Globus pallidus (tissue), 1 donor: Measurements from ENCODE around the gene SPCS2.
A peak's percentile ranks its signal among the peaks of the same experiment; 100 is the strongest.

Experiments
- DNase-seq: peaks from one replicate; pipeline ENCODE4 v3.0.0-alpha.2; 2015; ENCODE audit warnings: low spot score

SPCS2 gene

DNA sequence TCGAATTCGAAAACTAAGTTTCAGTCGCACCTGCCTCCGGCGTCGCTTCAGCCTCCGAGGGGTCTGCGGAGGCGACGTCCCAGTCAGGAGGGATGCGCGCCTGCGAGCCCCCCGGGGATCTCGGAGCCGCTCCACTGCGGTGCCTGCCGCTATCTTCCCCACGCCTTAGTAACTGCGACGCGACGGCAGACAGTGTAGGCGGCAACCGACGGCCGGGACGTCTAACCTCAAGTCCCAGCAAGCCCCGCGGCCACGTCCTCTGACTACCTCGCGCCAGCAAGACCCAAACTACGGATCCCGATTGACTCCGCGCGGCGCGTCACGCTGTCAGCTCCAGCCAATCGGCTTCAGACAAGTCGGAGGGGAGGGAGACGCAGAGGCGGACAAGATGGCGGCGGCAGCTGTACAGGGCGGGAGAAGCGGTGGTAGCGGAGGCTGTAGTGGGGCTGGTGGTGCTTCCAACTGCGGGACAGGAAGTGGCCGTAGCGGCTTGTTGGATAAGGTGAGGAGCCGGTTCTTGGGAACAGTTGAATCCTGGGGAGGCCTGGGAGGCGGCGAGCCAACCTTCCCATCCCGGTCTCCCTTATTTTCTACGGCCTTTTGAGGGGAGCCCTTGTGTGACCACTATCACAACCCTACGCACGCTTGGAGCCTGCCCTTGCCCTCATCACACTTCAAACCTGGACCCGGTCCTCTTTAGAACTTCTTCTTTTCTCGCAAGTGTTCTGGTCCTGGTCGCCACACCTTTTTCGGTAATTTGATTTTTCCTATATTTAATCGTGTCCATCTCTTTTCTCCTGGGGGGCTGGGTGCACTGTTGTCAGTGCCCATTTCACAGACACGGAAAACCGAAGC lies at the start of gene SPCS2, which contains the start of gene XRRA1:
SPCS2 (plus strand) TSS at position 369 of the 855 bp plus-strand sequence; CDS start at position 389, 20 bp downstream.
XRRA1 (minus strand) TSS at position 194 of the 855 bp plus-strand sequence. CDS start 8,213 bp downstream, outside the sequence.
- peak; percentile 98 for DNase-seq

GRCh38 chr11:74902342-74902741 lies 46.7 kb upstream of the SPCS2 start:
- no peak for DNase-seq

- DNase-seq: no peak
Observed at GRCh38 chr11:74905326-74905725, 43.7 kb upstream of the SPCS2 start.

DNA sequence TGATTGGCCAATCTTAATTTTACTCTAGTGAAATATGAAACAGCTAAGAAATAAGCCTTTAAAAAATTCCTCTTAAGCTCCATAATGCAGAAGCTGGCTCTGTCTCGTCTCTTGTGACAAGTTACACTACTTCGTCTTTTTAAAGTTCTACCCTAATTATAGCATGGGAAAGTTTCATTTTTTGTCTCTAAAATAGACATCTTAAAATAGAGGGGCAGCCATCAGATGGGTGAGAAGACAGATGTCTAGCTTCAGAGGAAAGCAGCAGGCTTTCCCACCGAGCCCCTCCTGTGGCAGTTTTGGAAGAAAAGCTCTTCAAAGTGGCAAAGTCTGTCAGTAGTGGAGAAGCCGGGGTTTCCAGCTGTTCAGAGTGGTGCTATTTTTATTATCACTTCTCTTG lies 39.7 kb upstream of the SPCS2 start:
- no peak for DNase-seq

GRCh38 chr11:74909812-74910211 lies 39.3 kb upstream of the SPCS2 start:
- DNase-seq: no peak

- DNase-seq: no peak
Observed at GRCh38 chr11:74923125-74923524, 25.9 kb upstream of the SPCS2 start.

- DNase-seq: no peak
Observed at GRCh38 chr11:74925281-74925680, 23.8 kb upstream of the SPCS2 start.

- DNase-seq: no peak
Observed at GRCh38 chr11:74926304-74927030, 22.6 kb upstream of the SPCS2 start.

DNA sequence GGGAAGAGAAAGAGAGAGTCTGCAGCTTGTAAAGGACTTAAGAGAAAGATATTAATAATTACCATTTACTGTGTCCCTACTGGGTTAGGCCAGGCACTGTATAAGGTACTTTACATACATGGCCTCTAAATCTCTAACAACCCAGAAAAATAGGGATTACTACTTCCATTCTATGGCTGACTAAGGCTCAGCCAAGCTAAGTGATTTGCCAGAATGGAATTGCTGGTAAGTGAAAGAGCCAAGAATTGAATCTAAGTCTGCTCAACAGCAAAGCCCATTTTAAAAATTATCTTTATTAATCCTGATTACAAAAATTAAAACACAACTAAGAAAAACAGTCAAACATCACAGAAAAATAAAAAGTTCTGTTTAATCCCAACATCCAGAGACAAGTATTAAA lies 21.6 kb upstream of the SPCS2 start:
- DNase-seq: no peak

DNA sequence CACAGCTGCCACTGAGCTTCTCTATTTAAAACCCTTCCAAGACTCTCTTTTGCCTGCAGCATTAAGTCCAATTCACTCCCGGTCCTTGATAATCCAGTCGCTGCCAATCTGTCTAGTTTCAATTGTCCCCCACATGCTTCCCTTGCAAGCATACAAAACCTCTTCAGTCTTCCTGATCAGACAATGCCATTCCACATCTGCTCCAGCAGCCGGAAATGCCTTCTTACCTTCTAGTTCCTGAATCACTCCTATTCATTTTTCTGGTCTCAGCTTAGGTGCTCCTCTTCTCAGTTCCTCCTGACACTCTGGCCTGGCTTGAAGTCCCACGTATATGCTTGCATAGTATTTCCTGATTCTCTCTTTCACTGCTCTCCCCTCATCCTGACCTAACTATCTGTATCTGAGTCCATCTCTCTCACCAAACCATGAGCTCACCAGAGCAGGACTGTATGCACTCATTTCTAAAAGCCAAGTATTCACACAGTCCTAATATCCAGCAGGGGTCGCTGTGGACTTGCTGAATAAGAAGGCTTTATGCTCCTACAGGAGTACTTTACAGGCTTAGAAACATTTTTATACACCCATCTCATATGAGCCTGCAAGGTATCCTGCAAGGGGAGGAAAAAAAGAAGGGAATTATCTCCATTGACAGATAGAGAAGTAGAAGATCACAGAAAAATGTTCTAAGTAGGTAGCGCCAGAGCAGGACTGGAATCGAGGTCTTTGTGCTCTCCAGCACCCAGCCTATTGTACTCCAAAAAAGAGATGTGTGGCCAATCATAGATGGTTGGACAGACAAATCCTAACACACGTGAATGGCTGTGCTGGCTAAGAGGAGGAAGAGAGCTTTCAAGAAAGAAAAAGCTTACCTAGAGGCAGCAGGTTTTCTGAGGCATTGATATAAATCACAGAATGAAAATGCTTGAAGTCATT lies 19.4 kb upstream of the SPCS2 start:
- DNase-seq: peak; percentile 86

GRCh38 chr11:74932169-74932568 lies 16.9 kb upstream of the SPCS2 start:
- no peak for DNase-seq

GRCh38 chr11:74932797-74933196 lies 16.3 kb upstream of the SPCS2 start:
- no peak for DNase-seq

DNA sequence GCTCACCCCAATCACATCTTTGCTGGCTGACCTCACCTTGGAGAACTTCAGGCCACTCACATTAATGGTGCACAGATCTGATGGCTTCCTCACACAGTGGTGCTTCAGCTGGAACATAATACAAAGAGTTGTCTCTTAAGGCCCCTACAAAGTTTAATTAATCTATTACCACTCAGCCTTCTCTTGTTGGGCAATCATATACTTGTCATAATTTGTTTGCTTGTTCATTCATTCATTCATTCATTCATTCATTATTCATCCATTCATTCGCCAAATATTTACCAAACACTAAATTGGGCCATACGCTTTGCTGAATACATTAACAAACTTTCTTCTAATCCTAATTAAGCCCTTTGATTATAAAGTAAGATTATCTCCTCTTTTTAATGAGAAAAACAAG lies 15.3 kb upstream of the SPCS2 start:
- DNase-seq: no peak

DNA sequence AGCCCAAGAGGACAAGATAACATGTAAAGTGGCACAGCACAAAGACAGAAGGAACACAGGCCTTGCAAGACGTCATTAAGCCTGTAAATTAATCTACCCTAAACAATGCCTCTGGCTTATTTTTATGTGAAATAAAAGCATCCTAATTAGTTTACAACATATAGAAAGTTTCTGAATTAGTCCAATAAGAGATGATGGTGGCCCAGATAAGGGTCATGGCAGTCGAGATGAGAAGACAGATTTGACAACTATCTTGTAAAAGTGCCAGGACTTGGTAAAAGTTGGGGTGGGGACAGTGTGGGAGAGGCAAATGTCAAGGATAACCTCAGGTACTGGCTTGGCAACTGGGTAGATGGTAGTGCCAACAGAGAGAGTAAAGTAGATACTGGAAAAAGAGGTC lies 13.8 kb upstream of the SPCS2 start:
- no peak for DNase-seq

- DNase-seq: no peak
Observed at GRCh38 chr11:74936087-74936486, 13.0 kb upstream of the SPCS2 start.

GRCh38 chr11:74936976-74937375 lies 12.1 kb upstream of the SPCS2 start:
- DNase-seq: no peak

GRCh38 chr11:74937696-74938475 lies 11.2 kb upstream of the SPCS2 start:
- DNase-seq: no peak

GRCh38 chr11:74941492-74941891 lies 7.6 kb upstream of the SPCS2 start:
- DNase-seq: no peak

DNA sequence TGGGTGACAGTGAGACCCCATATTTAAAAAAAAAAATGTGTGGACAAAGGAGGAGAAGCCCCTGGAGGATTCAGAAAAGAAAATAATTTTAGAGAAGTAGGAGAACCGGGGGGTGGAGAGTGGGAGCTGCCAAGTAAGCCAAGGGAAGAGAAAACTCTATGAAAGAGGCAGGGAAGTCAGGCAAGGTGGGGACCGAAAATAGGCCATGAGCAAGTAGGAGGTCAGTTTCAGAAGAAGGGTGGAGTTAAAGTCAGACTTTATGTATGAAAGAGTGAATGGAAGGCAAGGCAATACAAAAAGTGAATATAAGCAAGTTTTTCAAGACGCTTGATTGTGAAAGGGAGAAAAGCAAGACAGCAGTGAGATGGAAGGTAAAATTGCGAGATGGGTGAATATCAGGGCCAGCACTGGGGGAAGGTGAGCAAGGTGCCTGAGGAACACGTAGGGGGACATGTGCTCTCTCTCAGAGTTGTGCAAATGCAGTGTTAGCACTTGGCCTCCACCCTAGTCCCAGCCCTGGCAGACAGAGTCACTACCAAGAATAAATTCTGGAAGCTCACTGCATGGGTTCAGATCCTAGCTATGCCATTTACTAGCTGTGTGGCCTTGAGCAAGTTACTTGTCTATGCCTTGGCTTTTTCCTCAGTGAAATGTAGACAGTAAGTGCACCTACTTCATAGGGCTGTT lies 6.8 kb upstream of the SPCS2 start:
- DNase-seq: no peak

- no peak for DNase-seq
Observed at GRCh38 chr11:74948546-74948897, 544 bp upstream of the SPCS2 start.

- no peak for DNase-seq
Observed at GRCh38 chr11:74949753-74950137, 679 bp downstream of the SPCS2 start.
